ENCODE measurements around the gene OMP. TPM values are rescaled to one million over a fixed set of nuclear protein-coding genes. Genes with fewer than 3 reads are reported as not detected.

The OMP gene
- total RNA-seq, 2 experiments from 2014 or later, result not detected

- no peak for TF ChIP-seq EZH2phosphoT487 (IDR thresholded peaks at IDR 0.05; ENCODE audit: borderline replicate concordance, low read depth, low read length)
- TF ChIP-seq, protein P1, sequence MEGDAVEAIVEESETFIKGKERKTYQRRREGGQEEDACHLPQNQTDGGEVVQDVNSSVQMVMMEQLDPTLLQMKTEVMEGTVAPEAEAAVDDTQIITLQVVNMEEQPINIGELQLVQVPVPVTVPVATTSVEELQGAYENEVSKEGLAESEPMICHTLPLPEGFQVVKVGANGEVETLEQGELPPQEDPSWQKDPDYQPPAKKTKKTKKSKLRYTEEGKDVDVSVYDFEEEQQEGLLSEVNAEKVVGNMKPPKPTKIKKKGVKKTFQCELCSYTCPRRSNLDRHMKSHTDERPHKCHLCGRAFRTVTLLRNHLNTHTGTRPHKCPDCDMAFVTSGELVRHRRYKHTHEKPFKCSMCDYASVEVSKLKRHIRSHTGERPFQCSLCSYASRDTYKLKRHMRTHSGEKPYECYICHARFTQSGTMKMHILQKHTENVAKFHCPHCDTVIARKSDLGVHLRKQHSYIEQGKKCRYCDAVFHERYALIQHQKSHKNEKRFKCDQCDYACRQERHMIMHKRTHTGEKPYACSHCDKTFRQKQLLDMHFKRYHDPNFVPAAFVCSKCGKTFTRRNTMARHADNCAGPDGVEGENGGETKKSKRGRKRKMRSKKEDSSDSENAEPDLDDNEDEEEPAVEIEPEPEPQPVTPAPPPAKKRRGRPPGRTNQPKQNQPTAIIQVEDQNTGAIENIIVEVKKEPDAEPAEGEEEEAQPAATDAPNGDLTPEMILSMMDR (conservative IDR thresholded peaks at IDR 0.05; ENCODE audit: low read length), result no peak
- Histone ChIP-seq H3K4me1 (ENCODE audit: insufficient read depth, low read length, poor library complexity, severe bottlenecking) (peaks cover 6% of the 10 kb centered on the region), H3K36me3 (ENCODE audit: insufficient read depth, low read length) (no peaks in the 10 kb centered on the region), H3K9me3 (ENCODE audit: low read length) (no peaks in the 10 kb centered on the region), H3K27ac (ENCODE audit: low read depth, low read length, poor library complexity, severe bottlenecking) (no peak overlapping the region), H3K9me2 (ENCODE audit: insufficient read depth, low read length) (no peaks in the 10 kb centered on the region), H2AFZ (ENCODE audit: low read length) (no peak overlapping the region), H3K79me2 (ENCODE audit: insufficient read depth, low read depth, low read length) (no peaks in the 10 kb centered on the region), H3K4me3 (ENCODE audit: low read depth, low read length, poor library complexity, severe bottlenecking) (no peak overlapping the region), H3K4me2 (ENCODE audit: low read length) (no peak overlapping the region), H4K20me1 (ENCODE audit: insufficient read depth, low read length) (no peaks in the 10 kb centered on the region)
- intact Hi-C loops (cut with micrococcal nuclease; ENCODE audit: unreplicated experiment), result no loop called here
- no peak for DNase-seq (ENCODE audit: low spot score)
- POLR2A ChIA-PET, result no interaction called here
- BruUV-seq (replicated peaks), result no TSS peak
- CTCF ChIA-PET (ENCODE audit: unreplicated experiment), result no interaction called here
Observed at GRCh38 chr11:77122576-77123212, 20.1 kb downstream of the OMP start.

DNA sequence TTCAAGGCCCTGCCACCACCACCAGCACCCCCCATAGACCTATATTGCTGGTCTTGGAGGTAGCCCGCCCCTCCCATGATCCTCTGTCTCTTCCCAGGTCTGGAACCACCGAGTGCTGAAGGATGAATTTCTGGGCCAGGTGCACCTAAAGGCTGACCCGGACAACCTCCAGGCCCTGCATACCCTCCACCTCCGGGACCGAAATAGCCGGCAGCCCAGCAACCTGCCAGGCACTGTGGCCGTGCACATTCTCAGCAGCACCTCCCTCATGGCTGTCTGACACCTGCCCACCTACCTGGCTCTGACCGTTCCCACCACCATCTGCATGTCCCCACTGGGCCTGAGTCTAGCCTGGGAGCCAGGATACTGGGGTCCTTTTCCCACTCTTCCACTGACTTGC, 21.0 kb downstream of the OMP start:
- Histone ChIP-seq H3K79me2 (ENCODE audit: insufficient read depth, low read depth, low read length) (no peaks in the 10 kb centered on the region), H3K27ac (ENCODE audit: low read depth, low read length, poor library complexity, severe bottlenecking) (no peak overlapping the region), H2AFZ (ENCODE audit: low read length) (no peak overlapping the region), H4K20me1 (ENCODE audit: insufficient read depth, low read length) (no peaks in the 10 kb centered on the region), H3K4me1 (ENCODE audit: insufficient read depth, low read length, poor library complexity, severe bottlenecking) (peaks cover 11% of the 10 kb centered on the region), H3K4me3 (ENCODE audit: low read depth, low read length, poor library complexity, severe bottlenecking) (no peak overlapping the region), H3K4me2 (ENCODE audit: low read length) (no peak overlapping the region), H3K9me3 (ENCODE audit: low read length) (no peaks in the 10 kb centered on the region), H3K9me2 (ENCODE audit: insufficient read depth, low read length) (no peaks in the 10 kb centered on the region), H3K36me3 (ENCODE audit: insufficient read depth, low read length) (no peaks in the 10 kb centered on the region)
- intact Hi-C loops (cut with micrococcal nuclease; ENCODE audit: unreplicated experiment), result no loop called here
- CTCF ChIA-PET (ENCODE audit: unreplicated experiment), result no interaction called here
- POLR2A ChIA-PET, result no interaction called here
- no TSS peak for BruUV-seq (replicated peaks)
- no peak for DNase-seq (ENCODE audit: low spot score)
- TF ChIP-seq, protein P1 (conservative IDR thresholded peaks at IDR 0.05; ENCODE audit: low read length), result no peak
- no peak for TF ChIP-seq EZH2phosphoT487 (IDR thresholded peaks at IDR 0.05; ENCODE audit: borderline replicate concordance, low read depth, low read length)

DNA sequence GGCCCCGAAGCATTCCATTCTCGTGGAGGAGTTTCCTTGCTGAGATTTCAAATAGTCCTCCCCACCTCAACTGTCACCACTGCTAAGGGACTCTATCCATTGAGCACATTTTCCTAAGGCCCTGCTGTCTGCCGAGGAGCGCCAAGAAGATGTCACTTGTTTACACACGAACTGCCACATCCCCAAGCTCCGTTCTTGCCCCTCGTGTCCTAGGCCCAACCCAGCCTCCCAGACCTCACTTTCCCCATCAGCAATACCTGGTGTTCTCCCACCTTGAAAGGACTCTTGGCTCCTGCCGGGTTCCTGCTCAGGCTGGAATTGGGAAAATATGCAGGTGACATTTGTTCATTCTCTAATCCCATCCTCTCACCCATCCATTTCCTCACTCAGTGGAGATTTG, 21.4 kb downstream of the OMP start:
- no peaks in the 10 kb centered on the region for H3K9me3 ChIP-seq (ENCODE audit: low read length)
- H2AFZ ChIP-seq (ENCODE audit: low read length), result no peak overlapping the region
- H3K36me3 ChIP-seq (ENCODE audit: insufficient read depth, low read length), result no peaks in the 10 kb centered on the region
- BruUV-seq (replicated peaks), result no TSS peak
- no peak overlapping the region for H3K27ac ChIP-seq (ENCODE audit: low read depth, low read length, poor library complexity, severe bottlenecking)
- CTCF ChIA-PET (ENCODE audit: unreplicated experiment), result no interaction called here
- peaks cover 11% of the 10 kb centered on the region for H3K4me1 ChIP-seq (ENCODE audit: insufficient read depth, low read length, poor library complexity, severe bottlenecking)
- H4K20me1 ChIP-seq (ENCODE audit: insufficient read depth, low read length), result no peaks in the 10 kb centered on the region
- POLR2A ChIA-PET, result no interaction called here
- DNase-seq (ENCODE audit: low spot score), result no peak
- no peaks in the 10 kb centered on the region for H3K9me2 ChIP-seq (ENCODE audit: insufficient read depth, low read length)
- no peak overlapping the region for H3K4me2 ChIP-seq (ENCODE audit: low read length)
- TF ChIP-seq, protein P1 (conservative IDR thresholded peaks at IDR 0.05; ENCODE audit: low read length), result no peak
- TF ChIP-seq EZH2phosphoT487 (IDR thresholded peaks at IDR 0.05; ENCODE audit: borderline replicate concordance, low read depth, low read length), result no peak
- H3K79me2 ChIP-seq (ENCODE audit: insufficient read depth, low read depth, low read length), result no peaks in the 10 kb centered on the region
- H3K4me3 ChIP-seq (ENCODE audit: low read depth, low read length, poor library complexity, severe bottlenecking), result no peak overlapping the region
- intact Hi-C loops (cut with micrococcal nuclease; ENCODE audit: unreplicated experiment), result no loop called here

Data from OCI-LY7 (cell line).